Neural crest cell (in vitro differentiated cells): Measurements from ENCODE around the gene CNTN4. TPM values are rescaled to one million over a fixed set of nuclear protein-coding genes. Genes with fewer than 3 reads are reported as not detected.

ENCODE experiments used
- DNase-seq: peaks from one replicate; pipeline ENCODE4 v3.0.0; 2021; ENCODE audit warnings: low read depth, mixed read lengths, low spot score
- H3K27ac Mint-ChIP-seq: one replicate; pipeline ENCODE4 v1.8.0; 2021; ENCODE audit warnings: mild to moderate bottlenecking, mixed read lengths; ENCODE audit not compliant: unreplicated experiment
- H3K27me3 Mint-ChIP-seq: 2 replicates; pipeline ENCODE4 v1.8.0; 2021; ENCODE audit warnings: low read depth, mild to moderate bottlenecking, mixed read lengths
- H3K36me3 Mint-ChIP-seq: 2 replicates; pipeline ENCODE4 v1.8.0; 2021; ENCODE audit warnings: low read depth, mild to moderate bottlenecking, mixed read lengths
- H3K4me1 Mint-ChIP-seq: 2 replicates; pipeline ENCODE4 v1.8.0; 2021; ENCODE audit warnings: mixed read lengths
- H3K4me3 Mint-ChIP-seq: one replicate; pipeline ENCODE4 v1.8.0; 2021; ENCODE audit warnings: mild to moderate bottlenecking, mixed read lengths
- H3K9me3 Mint-ChIP-seq: 2 replicates; pipeline ENCODE4 v1.8.0; 2021; ENCODE audit warnings: mixed read lengths
- total RNA-seq: library from RNA; stranded (reverse); gene quantifications from 2 replicates; pipeline ENCODE4 v1.2.1, GENCODE V29; 2021
- TF ChIP-seq, protein P1 (sequence below): fragments of 200-600 bp; sonication (generic); conservative IDR thresholded peaks from 2 replicates; pipeline ENCODE4 v1.5.0; 2021; ENCODE audit warnings: antibody characterized with exemption, mild to moderate bottlenecking

The CNTN4 gene
- total RNA-seq, 1 donor from 2014 or later: 2.9 TPM

DNA sequence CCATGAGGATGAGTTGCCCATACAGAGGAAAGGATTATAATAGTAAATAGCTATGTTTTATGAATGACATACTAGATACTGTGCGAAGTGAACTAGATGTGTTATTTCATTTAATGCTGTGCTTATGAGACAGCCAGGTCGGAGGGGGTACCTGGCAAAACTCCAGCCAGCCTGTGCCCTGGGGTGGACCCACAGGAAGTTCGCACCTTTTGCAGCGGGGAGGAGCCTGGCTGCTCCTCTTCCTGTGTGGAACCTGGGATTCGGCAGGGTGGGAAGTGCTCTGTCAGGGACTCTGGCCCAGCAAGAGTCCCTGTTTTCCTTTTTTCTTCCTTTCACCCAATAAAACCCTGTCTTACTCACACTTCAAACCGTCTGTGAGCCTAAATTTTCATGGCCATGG lies 559.3 kb downstream of the CNTN4 start:
- TF ChIP-seq, protein P1, sequence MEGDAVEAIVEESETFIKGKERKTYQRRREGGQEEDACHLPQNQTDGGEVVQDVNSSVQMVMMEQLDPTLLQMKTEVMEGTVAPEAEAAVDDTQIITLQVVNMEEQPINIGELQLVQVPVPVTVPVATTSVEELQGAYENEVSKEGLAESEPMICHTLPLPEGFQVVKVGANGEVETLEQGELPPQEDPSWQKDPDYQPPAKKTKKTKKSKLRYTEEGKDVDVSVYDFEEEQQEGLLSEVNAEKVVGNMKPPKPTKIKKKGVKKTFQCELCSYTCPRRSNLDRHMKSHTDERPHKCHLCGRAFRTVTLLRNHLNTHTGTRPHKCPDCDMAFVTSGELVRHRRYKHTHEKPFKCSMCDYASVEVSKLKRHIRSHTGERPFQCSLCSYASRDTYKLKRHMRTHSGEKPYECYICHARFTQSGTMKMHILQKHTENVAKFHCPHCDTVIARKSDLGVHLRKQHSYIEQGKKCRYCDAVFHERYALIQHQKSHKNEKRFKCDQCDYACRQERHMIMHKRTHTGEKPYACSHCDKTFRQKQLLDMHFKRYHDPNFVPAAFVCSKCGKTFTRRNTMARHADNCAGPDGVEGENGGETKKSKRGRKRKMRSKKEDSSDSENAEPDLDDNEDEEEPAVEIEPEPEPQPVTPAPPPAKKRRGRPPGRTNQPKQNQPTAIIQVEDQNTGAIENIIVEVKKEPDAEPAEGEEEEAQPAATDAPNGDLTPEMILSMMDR: no peak
- Mint-ChIP-seq H3K9me3 (no peaks in the 10 kb centered on the region), H3K36me3 (no peaks in the 10 kb centered on the region), H3K4me1 (no peaks in the 10 kb centered on the region), H3K27ac (no peak overlapping the region), H3K4me3 (no peak overlapping the region), H3K27me3 (no peaks in the 10 kb centered on the region)
- DNase-seq: no peak

GRCh38 chr3:2659896-2660295 lies 561.2 kb downstream of the CNTN4 start:
- Mint-ChIP-seq H3K4me3 (no peak overlapping the region), H3K9me3 (no peaks in the 10 kb centered on the region), H3K36me3 (no peaks in the 10 kb centered on the region), H3K27me3 (peaks cover 5% of the 10 kb centered on the region), H3K27ac (no peak overlapping the region), H3K4me1 (no peaks in the 10 kb centered on the region)
- TF ChIP-seq, protein P1: no peak
- no peak for DNase-seq

DNA sequence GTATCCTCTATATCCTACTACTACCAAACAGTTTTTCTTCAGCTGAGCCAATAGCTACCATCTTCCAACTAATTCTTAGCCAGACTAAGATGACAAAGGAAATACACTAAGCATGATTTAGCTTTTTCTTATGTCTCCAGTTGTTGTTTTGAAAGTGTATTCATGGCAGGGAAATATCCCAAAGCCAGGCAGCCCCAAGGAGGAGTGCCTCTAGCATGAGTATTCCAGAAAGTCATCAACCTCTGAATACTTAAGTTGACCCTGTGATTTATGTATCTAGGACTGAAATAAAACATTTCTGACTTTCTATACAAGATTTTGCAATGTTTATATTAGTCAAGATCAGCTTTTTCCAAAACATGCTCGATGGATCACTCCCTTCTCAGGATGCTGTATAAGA lies 562.4 kb downstream of the CNTN4 start:
- peaks cover 5% of the 10 kb centered on the region for H3K27me3 Mint-ChIP-seq
- H3K9me3 Mint-ChIP-seq: no peaks in the 10 kb centered on the region
- H3K4me3 Mint-ChIP-seq: no peak overlapping the region
- TF ChIP-seq, protein P1: no peak
- no peaks in the 10 kb centered on the region for H3K4me1 Mint-ChIP-seq
- no peaks in the 10 kb centered on the region for H3K36me3 Mint-ChIP-seq
- no peak overlapping the region for H3K27ac Mint-ChIP-seq
- no peak for DNase-seq

DNA sequence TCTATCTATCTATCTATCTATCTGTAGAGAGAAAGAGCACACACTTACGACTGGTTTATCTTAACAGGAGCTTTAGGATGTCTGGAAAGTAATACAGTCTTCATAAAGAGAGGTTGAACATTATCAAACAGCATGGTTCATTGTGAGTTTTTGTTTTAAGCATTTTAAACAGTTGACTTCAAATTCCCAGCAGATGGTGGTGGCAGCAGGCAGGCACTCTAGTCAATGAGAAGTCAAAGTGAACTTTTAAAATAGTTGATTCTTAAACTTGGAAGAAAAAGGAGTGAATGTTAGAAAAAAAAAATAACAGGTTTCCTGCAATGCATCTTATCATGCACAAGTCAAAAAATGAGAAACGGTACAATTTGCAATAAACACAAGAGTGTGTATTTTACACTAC lies 578.8 kb downstream of the CNTN4 start:
- TF ChIP-seq, protein P1: no peak
- Mint-ChIP-seq H3K4me3 (no peak overlapping the region), H3K9me3 (no peaks in the 10 kb centered on the region), H3K4me1 (peaks cover 5% of the 10 kb centered on the region), H3K27me3 (no peaks in the 10 kb centered on the region), H3K27ac (no peak overlapping the region), H3K36me3 (no peaks in the 10 kb centered on the region)
- DNase-seq: no peak

GRCh38 chr3:2680236-2680635 lies 581.6 kb downstream of the CNTN4 start:
- TF ChIP-seq, protein P1: no peak
- Mint-ChIP-seq H3K36me3 (no peaks in the 10 kb centered on the region), H3K27me3 (no peaks in the 10 kb centered on the region), H3K9me3 (no peaks in the 10 kb centered on the region), H3K4me1 (peaks cover 19% of the 10 kb centered on the region), H3K27ac (no peak overlapping the region), H3K4me3 (no peak overlapping the region)
- DNase-seq: no peak

DNA sequence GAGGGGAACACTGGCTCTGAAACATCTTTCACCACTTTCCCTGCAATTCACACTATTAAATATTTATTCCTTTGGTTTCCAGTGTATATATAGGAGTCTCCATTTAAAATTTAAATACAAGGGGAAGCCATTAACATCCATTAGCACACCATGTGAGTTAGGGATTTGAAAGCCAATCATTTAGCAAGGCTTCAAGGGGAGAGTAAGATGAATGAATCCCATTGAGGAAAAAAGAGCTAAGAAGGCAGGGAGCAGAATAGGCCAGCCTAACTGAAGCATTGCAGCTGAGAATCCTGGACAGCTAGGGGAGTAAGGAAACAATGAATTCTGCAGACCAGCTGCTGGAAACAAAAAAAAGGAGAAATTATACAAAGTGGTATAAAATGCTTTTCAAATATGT lies 585.4 kb downstream of the CNTN4 start:
- Mint-ChIP-seq H3K27ac (no peak overlapping the region), H3K4me3 (no peak overlapping the region), H3K4me1 (peaks cover 19% of the 10 kb centered on the region), H3K27me3 (no peaks in the 10 kb centered on the region), H3K36me3 (no peaks in the 10 kb centered on the region), H3K9me3 (no peaks in the 10 kb centered on the region)
- DNase-seq: no peak
- TF ChIP-seq, protein P1: no peak
